Measurements from ENCODE around the gene JAML.

DNA sequence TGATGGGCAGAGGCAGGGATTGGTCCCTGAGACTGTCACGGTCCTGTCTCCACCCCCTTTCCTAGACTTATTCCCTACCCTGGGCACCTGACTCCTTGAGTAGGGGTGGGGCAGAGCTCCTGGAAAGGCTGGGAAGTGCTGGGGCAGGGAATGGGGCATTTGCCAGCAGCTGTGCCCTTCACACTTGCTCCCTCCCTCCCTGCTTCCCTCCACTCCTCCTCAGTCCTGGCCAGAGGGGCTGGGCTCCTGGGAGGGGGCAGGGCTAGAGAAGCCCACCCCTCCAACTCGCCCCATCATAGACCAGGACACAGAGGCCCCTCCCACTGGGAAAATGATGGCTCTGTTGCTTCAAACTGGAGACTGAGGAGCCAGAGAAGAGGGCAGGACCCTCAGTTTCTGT, 59.9 kb downstream of the JAML start:
- TF ChIP-seq, protein P1, sequence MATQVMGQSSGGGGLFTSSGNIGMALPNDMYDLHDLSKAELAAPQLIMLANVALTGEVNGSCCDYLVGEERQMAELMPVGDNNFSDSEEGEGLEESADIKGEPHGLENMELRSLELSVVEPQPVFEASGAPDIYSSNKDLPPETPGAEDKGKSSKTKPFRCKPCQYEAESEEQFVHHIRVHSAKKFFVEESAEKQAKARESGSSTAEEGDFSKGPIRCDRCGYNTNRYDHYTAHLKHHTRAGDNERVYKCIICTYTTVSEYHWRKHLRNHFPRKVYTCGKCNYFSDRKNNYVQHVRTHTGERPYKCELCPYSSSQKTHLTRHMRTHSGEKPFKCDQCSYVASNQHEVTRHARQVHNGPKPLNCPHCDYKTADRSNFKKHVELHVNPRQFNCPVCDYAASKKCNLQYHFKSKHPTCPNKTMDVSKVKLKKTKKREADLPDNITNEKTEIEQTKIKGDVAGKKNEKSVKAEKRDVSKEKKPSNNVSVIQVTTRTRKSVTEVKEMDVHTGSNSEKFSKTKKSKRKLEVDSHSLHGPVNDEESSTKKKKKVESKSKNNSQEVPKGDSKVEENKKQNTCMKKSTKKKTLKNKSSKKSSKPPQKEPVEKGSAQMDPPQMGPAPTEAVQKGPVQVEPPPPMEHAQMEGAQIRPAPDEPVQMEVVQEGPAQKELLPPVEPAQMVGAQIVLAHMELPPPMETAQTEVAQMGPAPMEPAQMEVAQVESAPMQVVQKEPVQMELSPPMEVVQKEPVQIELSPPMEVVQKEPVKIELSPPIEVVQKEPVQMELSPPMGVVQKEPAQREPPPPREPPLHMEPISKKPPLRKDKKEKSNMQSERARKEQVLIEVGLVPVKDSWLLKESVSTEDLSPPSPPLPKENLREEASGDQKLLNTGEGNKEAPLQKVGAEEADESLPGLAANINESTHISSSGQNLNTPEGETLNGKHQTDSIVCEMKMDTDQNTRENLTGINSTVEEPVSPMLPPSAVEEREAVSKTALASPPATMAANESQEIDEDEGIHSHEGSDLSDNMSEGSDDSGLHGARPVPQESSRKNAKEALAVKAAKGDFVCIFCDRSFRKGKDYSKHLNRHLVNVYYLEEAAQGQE (IDR thresholded peaks at IDR 0.05; ENCODE audit: borderline replicate concordance), result no peak
- TF ChIP-seq, protein P2, sequence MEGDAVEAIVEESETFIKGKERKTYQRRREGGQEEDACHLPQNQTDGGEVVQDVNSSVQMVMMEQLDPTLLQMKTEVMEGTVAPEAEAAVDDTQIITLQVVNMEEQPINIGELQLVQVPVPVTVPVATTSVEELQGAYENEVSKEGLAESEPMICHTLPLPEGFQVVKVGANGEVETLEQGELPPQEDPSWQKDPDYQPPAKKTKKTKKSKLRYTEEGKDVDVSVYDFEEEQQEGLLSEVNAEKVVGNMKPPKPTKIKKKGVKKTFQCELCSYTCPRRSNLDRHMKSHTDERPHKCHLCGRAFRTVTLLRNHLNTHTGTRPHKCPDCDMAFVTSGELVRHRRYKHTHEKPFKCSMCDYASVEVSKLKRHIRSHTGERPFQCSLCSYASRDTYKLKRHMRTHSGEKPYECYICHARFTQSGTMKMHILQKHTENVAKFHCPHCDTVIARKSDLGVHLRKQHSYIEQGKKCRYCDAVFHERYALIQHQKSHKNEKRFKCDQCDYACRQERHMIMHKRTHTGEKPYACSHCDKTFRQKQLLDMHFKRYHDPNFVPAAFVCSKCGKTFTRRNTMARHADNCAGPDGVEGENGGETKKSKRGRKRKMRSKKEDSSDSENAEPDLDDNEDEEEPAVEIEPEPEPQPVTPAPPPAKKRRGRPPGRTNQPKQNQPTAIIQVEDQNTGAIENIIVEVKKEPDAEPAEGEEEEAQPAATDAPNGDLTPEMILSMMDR (IDR thresholded peaks at IDR 0.05; ENCODE audit: poor library complexity, severe bottlenecking), result no peak
- TF ChIP-seq EZH2 (IDR thresholded peaks at IDR 0.05; ENCODE audit: borderline replicate concordance, insufficient read depth, low read length, poor library complexity, severe bottlenecking) (no peak), POLR2AphosphoS5 (IDR thresholded peaks at IDR 0.05) (no peak), RAD21 (conservative IDR thresholded peaks at IDR 0.05) (no peak), SMC3 (conservative IDR thresholded peaks at IDR 0.05; ENCODE audit: poor library complexity) (no peak), MXI1 (conservative IDR thresholded peaks at IDR 0.05; ENCODE audit: poor library complexity, severe bottlenecking) (no peak), EP300 (conservative IDR thresholded peaks at IDR 0.05; ENCODE audit: poor library complexity, severe bottlenecking) (no peak), TAF1 (IDR thresholded peaks at IDR 0.05; ENCODE audit: low read depth) (no peak)

Data from neural cell (in vitro differentiated cells).